Trophoblast cell (in vitro differentiated cells and primary cell): ENCODE data around the gene KRTAP29-1.

ENCODE experiments used
- DNase-seq, 2 donors: peaks; one replicate each; pipeline ENCODE4 v3.0.0-alpha.2; 2016
- H2AFZ ChIP-seq: 2 replicates; pipeline ENCODE4 v1.6.1; 2013; ENCODE audit warnings: low read length, moderate library complexity, mild to moderate bottlenecking; ENCODE audit not compliant: insufficient read depth, poor library complexity
- H2AK5ac ChIP-seq: 2 replicates; pipeline ENCODE4 v1.6.1; 2013; ENCODE audit warnings: mild to moderate bottlenecking, low read length
- H2BK120ac ChIP-seq: 2 replicates; pipeline ENCODE4 v1.6.1; 2013; ENCODE audit warnings: low read length, mild to moderate bottlenecking, moderate library complexity; ENCODE audit not compliant: insufficient read depth, poor library complexity
- H2BK12ac ChIP-seq: 2 replicates; pipeline ENCODE4 v1.6.1; 2013; ENCODE audit warnings: mild to moderate bottlenecking, low read length, moderate library complexity
- H2BK5ac ChIP-seq: 2 replicates; pipeline ENCODE4 v1.6.1; 2013; ENCODE audit warnings: low read length, low read depth, moderate library complexity, mild to moderate bottlenecking; ENCODE audit not compliant: poor library complexity
- H3K14ac ChIP-seq: 2 replicates; pipeline ENCODE4 v1.6.1; 2013; ENCODE audit warnings: mild to moderate bottlenecking, low read length
- H3K18ac ChIP-seq: 2 replicates; pipeline ENCODE4 v1.6.1; 2013; ENCODE audit warnings: mild to moderate bottlenecking, low read length
- H3K23ac ChIP-seq: 2 replicates; pipeline ENCODE4 v1.6.1; 2013; ENCODE audit warnings: low read length
- H3K27ac ChIP-seq: 2 replicates; pipeline ENCODE4 v1.5.1; 2013; ENCODE audit warnings: low read depth, mild to moderate bottlenecking, inconsistent platforms, low read length, moderate library complexity
- H3K27me3 ChIP-seq: 2 replicates; pipeline ENCODE4 v1.6.1; 2013; ENCODE audit warnings: inconsistent platforms, mild to moderate bottlenecking, low read length, moderate library complexity; ENCODE audit not compliant: insufficient read depth
- H3K36me3 ChIP-seq, 2 experiments: 1 replicate in 1 of 2; 2 replicates in 1 of 2; pipeline ENCODE4 v1.6.1; 2013; ENCODE audit warnings: low read length in 2 of 2, mild to moderate bottlenecking in 2 of 2, moderate library complexity in 1 of 2; ENCODE audit not compliant: insufficient read depth in 2 of 2, control insufficient read depth in 1 of 2
- H3K4ac ChIP-seq: 2 replicates; pipeline ENCODE4 v1.6.1; 2013; ENCODE audit warnings: low read depth, mild to moderate bottlenecking, low read length, moderate library complexity
- H3K4me1 ChIP-seq, 2 experiments: 1 replicate in 1 of 2; 2 replicates in 1 of 2; pipeline ENCODE4 v1.6.1; 2013; ENCODE audit warnings: low read length in 2 of 2, mild to moderate bottlenecking in 2 of 2, moderate library complexity in 1 of 2; ENCODE audit not compliant: insufficient read depth in 2 of 2, control insufficient read depth in 1 of 2
- H3K4me2 ChIP-seq: 2 replicates; pipeline ENCODE4 v1.6.1; 2013; ENCODE audit warnings: inconsistent platforms, mild to moderate bottlenecking, low read length, moderate library complexity
- H3K4me3 ChIP-seq: 2 replicates; pipeline ENCODE4 v1.5.1; 2013; ENCODE audit warnings: mild to moderate bottlenecking, low read depth, low read length, inconsistent platforms
- H3K79me1 ChIP-seq: one replicate; pipeline ENCODE4 v1.6.1; 2013; ENCODE audit warnings: low read length
- H3K79me2 ChIP-seq: 2 replicates; pipeline ENCODE4 v1.6.1; 2013; ENCODE audit warnings: low read length, mild to moderate bottlenecking; ENCODE audit not compliant: control insufficient read depth, insufficient read depth, poor library complexity
- H3K9ac ChIP-seq: 2 replicates; pipeline ENCODE4 v1.6.1; 2013; ENCODE audit warnings: mild to moderate bottlenecking, low read length
- H3K9me3 ChIP-seq: 2 replicates; pipeline ENCODE4 v1.6.1; 2013; ENCODE audit warnings: low read depth, mild to moderate bottlenecking, control low read depth, inconsistent platforms, low read length; ENCODE audit not compliant: insufficient read depth
- H4K12ac ChIP-seq: 2 replicates; pipeline ENCODE4 v1.6.1; 2013; ENCODE audit warnings: low read depth, mild to moderate bottlenecking, low read length, moderate library complexity
- H4K8ac ChIP-seq: 2 replicates; pipeline ENCODE4 v1.6.1; 2013; ENCODE audit warnings: low read depth, mild to moderate bottlenecking, low read length, moderate library complexity
- H4K91ac ChIP-seq: one replicate; pipeline ENCODE4 v1.6.1; 2013; ENCODE audit warnings: low read depth, mild to moderate bottlenecking, low read length, moderate library complexity
- WGBS: extraction: QIAGEN DNeasy Blood & Tissue Kit; methylation state at CpG from one replicate; pipeline ENCODE4 v1.1.7; 2013; ENCODE audit warnings: missing lambda C conversion rate; ENCODE audit not compliant: insufficient read length, insufficient coverage; ENCODE audit errors: extremely low coverage; 5-methylcytosine and 5-hydroxymethylcytosine counted together

Gene KRTAP29-1

DNA sequence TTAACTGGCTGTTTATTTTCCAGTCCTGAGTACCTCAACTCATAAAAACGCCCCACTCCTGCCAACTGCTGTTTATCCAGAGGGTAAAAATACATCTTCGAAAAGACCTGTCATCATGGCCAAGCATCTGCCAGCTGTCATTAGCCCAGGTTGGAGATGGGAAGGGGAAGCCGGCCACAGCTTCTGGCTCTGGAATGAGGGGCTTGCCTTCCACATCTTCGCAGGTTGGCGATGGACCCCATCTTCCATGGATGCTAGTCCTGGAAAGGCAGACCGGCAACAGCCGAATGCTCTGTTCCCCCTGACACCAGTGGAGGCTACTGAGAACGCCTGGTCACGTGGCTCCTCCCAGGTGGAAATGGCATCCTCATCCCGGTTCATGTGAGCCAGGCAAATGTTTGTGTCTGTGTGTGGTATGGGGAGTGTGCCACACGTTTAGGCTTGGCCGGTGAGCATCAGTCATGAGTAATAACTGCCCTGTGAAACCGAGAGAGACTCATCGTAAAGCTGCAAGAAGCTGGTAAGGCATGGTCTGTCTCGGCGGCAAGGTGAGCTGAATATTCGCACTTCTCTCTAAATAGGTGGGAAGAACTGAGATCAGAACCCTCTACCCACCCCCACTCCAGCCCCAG, 13.3 kb upstream of the KRTAP29-1 start:
- Histone ChIP-seq H3K4ac (no peak overlapping the region), H2AK5ac (no peak overlapping the region)

DNA sequence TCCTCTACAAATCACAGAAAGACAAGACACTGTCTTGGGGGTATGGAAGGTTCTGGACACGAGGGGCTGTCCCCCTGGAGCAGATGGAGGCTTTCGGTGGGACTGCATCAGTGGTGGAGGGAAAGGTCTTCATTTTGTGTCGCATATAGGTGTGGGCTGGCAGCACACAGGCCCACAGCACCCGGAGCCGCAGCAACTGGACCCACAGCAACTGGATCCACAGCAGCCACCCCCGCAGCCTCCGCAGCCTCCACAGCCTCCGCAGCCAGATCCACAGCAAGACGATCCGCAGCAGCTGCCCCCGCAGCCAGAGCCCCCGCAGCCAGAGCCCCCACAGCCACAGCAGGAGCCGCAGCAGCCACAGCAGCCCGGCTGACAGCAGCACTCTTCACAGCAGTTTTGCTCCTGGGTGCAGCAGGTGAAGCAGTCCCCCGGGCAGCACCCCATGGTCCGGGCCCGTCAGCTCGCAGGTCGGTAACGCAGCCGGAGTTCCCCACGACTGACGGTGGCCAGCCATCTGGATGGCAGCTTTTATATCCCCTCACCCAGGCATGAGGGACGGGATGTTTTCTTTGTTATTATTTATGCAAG, 12.6 kb upstream of the KRTAP29-1 start, which contains the start of gene KRTAP17-1:
Gene KRTAP17-1, minus strand, starts transcription at position 507 of the 591 bp plus-strand sequence. Its CDS starts 60 bp downstream, at position 447.
- Histone ChIP-seq H3K36me3 (no peaks in the 10 kb centered on the region), H3K18ac (no peak within 1 kb of the TSS), H3K79me1 (no peaks in the 10 kb centered on the region), H3K14ac (no peak within 1 kb of the TSS), H3K9ac (no peak within 1 kb of the TSS), H3K23ac (no peak within 1 kb of the TSS), H2AFZ (no peak within 1 kb of the TSS), H3K4me1 (no peaks in the 10 kb centered on the region), H3K27ac (no peak within 1 kb of the TSS), H3K4me2 (no peak within 1 kb of the TSS), H2BK120ac (no peak within 1 kb of the TSS), H2AK5ac (no peak within 1 kb of the TSS), H4K8ac (no peak within 1 kb of the TSS), H4K91ac (no peak within 1 kb of the TSS), H3K79me2 (no peaks in the 10 kb centered on the region), H3K9me3 (no peaks in the 10 kb centered on the region), H4K12ac (no peak within 1 kb of the TSS), H3K27me3 (no peaks in the 10 kb centered on the region), H2BK12ac (no peak within 1 kb of the TSS), H3K4ac (no peak within 1 kb of the TSS), H2BK5ac (no peak within 1 kb of the TSS), H3K4me3 (no peak within 1 kb of the TSS)
- no CpG with 5 or more reads among the region's 24 CpGs for WGBS
- DNase-seq: no peak

More for the DNA sequence above, 13.3 kb upstream of the KRTAP29-1 start:
- H2AFZ ChIP-seq: no peak overlapping the region
- no peak overlapping the region for H2BK120ac ChIP-seq
- no peak overlapping the region for H4K8ac ChIP-seq
- no peak overlapping the region for H3K4me3 ChIP-seq
- no peak overlapping the region for H3K27ac ChIP-seq
- H3K23ac ChIP-seq: no peak overlapping the region
- no peak overlapping the region for H3K18ac ChIP-seq
- H2BK5ac ChIP-seq: no peak overlapping the region
- no CpG with 5 or more reads among the region's 17 CpGs for WGBS
- H4K12ac ChIP-seq: no peak overlapping the region
- H3K27me3 ChIP-seq: no peaks in the 10 kb centered on the region
- no peak overlapping the region for H3K4me2 ChIP-seq
- no peak overlapping the region for H3K14ac ChIP-seq
- H4K91ac ChIP-seq: no peak overlapping the region
- H3K9me3 ChIP-seq: no peaks in the 10 kb centered on the region
- no peaks in the 10 kb centered on the region for H3K79me2 ChIP-seq
- no peak overlapping the region for H2BK12ac ChIP-seq
- no peak overlapping the region for H3K9ac ChIP-seq
- DNase-seq: no peak
- H3K79me1 ChIP-seq: no peaks in the 10 kb centered on the region
- H3K4me1 ChIP-seq: no peaks in the 10 kb centered on the region
- no peaks in the 10 kb centered on the region for H3K36me3 ChIP-seq

- no peaks in the 10 kb centered on the region for H3K27me3 ChIP-seq
- H3K23ac ChIP-seq: no peak overlapping the region
- H4K12ac ChIP-seq: no peak overlapping the region
- H3K79me2 ChIP-seq: no peaks in the 10 kb centered on the region
- H3K4me3 ChIP-seq: no peak overlapping the region
- no CpG with 5 or more reads among the region's 1 CpG for WGBS
- no peak overlapping the region for H3K4ac ChIP-seq
- H3K79me1 ChIP-seq: no peaks in the 10 kb centered on the region
- no peak overlapping the region for H4K91ac ChIP-seq
- no peak overlapping the region for H2AFZ ChIP-seq
- no peak overlapping the region for H3K27ac ChIP-seq
- H2BK5ac ChIP-seq: no peak overlapping the region
- H3K18ac ChIP-seq: no peak overlapping the region
- H3K4me1 ChIP-seq: no peaks in the 10 kb centered on the region
- H2BK120ac ChIP-seq: no peak overlapping the region
- H3K9ac ChIP-seq: no peak overlapping the region
- no peak overlapping the region for H4K8ac ChIP-seq
- H3K36me3 ChIP-seq: no peaks in the 10 kb centered on the region
- no peaks in the 10 kb centered on the region for H3K9me3 ChIP-seq
- no peak overlapping the region for H2BK12ac ChIP-seq
- DNase-seq: no peak
- H3K14ac ChIP-seq: no peak overlapping the region
- H2AK5ac ChIP-seq: no peak overlapping the region
- no peak overlapping the region for H3K4me2 ChIP-seq
Measured at GRCh38 chr17:41311111-41311510, 8.5 kb upstream of the KRTAP29-1 start.

DNA sequence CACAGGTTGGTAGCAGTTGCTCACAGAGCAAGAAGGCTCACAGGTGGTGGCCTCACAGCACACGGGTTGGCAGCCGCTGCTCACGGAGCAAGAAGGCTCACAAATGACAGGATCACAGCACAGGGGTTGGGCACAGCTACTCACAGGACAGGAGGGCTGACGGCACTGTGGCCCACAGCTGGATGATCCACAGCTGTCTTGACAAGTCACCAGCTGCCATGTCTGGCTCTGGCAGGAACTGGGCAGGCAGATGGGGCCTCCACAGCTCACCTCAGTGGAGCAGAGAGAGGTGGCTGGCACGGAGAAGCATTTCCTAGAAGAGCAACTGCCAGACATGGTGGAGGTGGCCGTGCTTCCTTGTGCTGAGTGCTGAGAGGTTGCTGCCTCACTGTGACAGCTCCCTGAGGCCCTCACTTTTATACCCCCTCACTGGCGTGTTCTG, 6.3 kb upstream of the KRTAP29-1 start, which contains the start of gene KRTAP16-1:
Gene KRTAP16-1, minus strand, starts transcription at position 392 of the 442 bp plus-strand sequence. Its CDS starts 56 bp downstream, at position 336.
- Histone ChIP-seq H3K14ac (no peak within 1 kb of the TSS), H4K8ac (no peak within 1 kb of the TSS), H3K79me2 (no peaks in the 10 kb centered on the region), H3K36me3 (no peaks in the 10 kb centered on the region), H3K4me1 (no peaks in the 10 kb centered on the region), H4K12ac (no peak within 1 kb of the TSS), H3K27ac (no peak within 1 kb of the TSS), H2BK5ac (no peak within 1 kb of the TSS), H2AFZ (no peak within 1 kb of the TSS), H2BK120ac (no peak within 1 kb of the TSS), H2AK5ac (no peak within 1 kb of the TSS), H3K18ac (no peak within 1 kb of the TSS), H3K4me3 (no peak within 1 kb of the TSS), H2BK12ac (no peak within 1 kb of the TSS), H3K4me2 (no peak within 1 kb of the TSS), H3K23ac (no peak within 1 kb of the TSS), H4K91ac (no peak within 1 kb of the TSS), H3K79me1 (no peaks in the 10 kb centered on the region), H3K27me3 (no peaks in the 10 kb centered on the region), H3K4ac (no peak within 1 kb of the TSS), H3K9me3 (no peaks in the 10 kb centered on the region), H3K9ac (no peak within 1 kb of the TSS)
- no peak for DNase-seq
- no CpG with 5 or more reads among the region's 7 CpGs for WGBS
